Myocyte (in vitro differentiated cells): ENCODE results near the gene RAPGEF2. TPM values are rescaled to one million over a fixed set of nuclear protein-coding genes. Genes with fewer than 3 reads are reported as not detected.
"Not testable (repeated sequence)": the region's sequence is repeated elsewhere in the genome, so short reads cannot be mapped to it uniquely, and the experiment has no call there.

Experiments used
- DNase-seq: peaks from one replicate; pipeline ENCODE4 v3.0.0-alpha.2; 2012; ENCODE audit warnings: low read depth
- polyA plus RNA-seq: library from polyadenylated mRNA; unstranded; fragments of >200 nt; gene quantifications from one replicate; pipeline ENCODE4 v1.2.1, GENCODE V29; 2012; ENCODE audit warnings: missing spikeins
- total RNA-seq: library from RNA; depleted of rRNA; stranded (reverse); fragments of >200 nt; gene quantifications from 2 replicates; pipeline ENCODE4 v1.2.3, GENCODE V29; 2014

RAPGEF2 gene, protein sequence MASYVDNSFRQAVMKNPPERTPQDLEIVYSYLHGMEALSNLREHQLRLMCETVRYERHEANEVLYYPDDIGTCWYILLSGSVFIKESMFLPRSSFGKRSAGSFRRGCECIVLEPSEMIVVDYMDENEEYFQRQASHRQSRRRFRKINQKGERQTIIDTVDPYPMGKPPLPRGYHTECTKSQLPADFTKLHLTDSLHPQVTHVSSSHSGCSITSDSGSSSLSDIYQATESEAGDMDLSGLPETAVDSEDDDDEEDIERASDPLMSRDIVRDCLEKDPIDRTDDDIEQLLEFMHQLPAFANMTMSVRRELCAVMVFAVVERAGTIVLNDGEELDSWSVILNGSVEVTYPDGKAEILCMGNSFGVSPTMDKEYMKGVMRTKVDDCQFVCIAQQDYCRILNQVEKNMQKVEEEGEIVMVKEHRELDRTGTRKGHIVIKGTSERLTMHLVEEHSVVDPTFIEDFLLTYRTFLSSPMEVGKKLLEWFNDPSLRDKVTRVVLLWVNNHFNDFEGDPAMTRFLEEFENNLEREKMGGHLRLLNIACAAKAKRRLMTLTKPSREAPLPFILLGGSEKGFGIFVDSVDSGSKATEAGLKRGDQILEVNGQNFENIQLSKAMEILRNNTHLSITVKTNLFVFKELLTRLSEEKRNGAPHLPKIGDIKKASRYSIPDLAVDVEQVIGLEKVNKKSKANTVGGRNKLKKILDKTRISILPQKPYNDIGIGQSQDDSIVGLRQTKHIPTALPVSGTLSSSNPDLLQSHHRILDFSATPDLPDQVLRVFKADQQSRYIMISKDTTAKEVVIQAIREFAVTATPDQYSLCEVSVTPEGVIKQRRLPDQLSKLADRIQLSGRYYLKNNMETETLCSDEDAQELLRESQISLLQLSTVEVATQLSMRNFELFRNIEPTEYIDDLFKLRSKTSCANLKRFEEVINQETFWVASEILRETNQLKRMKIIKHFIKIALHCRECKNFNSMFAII (N-terminal part only)
- total RNA-seq = 16.2 and 17.6 TPM in 2 replicates
- 10.0 TPM for polyA plus RNA-seq

DNA sequence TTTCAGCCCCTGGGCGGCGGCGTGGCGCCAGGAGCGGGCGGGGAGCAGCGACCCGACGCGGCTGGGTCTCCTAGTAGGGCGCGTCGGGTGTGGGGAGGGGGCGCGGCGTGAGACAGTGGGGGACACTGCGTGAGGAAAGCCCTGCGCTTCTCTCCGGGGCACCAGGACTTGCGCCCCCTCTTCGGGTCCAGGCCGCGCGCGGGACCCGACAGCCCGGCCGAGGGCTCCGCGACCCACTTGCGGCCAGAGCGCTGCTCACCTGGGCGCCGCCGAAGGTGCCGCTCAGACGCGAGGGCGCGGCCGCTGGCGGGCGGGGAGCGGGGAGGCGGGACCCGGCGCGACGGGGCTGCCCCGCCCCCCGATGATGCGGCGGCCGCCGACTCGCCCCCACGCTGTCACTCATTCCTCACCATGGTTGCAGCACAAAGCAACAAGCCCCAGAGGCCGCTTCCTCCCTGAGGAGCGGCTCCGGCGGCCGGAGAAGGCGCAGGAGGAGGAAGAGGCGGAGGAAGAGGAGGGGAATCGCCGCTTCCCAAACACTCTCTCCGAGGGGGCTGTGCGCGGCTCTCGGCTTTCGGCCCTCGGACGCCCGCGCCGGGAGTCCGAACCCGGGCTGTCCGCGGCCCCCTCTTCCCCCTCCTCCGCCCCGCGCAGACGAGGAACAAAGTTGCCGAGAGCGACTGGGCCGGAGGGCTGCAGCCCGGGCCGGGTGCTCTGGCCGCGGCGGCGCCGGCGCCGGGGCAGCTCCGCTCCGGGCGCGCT, at the start of gene RAPGEF2:
Gene RAPGEF2, plus strand, starts transcription at position 458 of the 762 bp plus-strand sequence. CDS start 1,084 bp downstream, outside the sequence.
- peak; percentile 94 for DNase-seq

DNA sequence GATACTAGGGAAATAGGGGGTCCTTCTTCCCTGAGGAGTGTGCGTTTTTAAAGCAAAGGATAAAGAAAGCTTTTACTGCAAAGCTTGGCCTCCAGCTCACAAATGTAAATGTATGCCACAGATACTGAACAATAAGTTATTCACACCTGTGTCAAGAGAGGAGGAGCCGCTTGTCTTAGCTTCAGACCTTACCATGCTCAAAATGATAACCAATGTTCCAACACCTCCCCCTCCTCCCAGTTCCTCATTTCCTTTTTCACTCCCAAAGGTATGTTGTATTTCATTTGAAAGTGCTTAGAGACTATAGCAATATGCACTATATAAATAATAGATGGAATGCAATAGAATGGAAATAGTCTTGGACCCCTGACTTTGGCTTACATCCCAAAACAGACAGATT, 47.0 kb upstream of the RAPGEF2 start:
- no peak for DNase-seq

DNA sequence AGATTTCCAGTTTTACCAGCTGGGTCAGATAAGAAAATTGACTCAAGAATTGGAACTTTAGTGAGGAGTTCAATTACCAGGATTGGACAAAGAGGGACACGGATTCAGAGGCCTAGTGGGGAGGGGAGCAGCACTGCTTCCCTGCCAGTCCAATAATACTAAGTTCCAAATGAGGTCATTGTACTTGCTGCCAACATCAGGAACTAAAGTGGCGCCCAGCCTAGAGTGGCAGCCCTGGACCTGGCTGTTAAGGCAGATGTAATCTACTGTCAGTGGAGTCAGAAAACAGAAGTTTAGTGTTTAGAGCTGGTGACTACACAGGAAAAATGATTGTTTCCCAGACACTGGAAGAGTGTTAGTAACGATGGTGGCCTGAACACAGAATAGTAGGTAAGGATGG, 42.7 kb upstream of the RAPGEF2 start:
- DNase-seq = no peak

DNA sequence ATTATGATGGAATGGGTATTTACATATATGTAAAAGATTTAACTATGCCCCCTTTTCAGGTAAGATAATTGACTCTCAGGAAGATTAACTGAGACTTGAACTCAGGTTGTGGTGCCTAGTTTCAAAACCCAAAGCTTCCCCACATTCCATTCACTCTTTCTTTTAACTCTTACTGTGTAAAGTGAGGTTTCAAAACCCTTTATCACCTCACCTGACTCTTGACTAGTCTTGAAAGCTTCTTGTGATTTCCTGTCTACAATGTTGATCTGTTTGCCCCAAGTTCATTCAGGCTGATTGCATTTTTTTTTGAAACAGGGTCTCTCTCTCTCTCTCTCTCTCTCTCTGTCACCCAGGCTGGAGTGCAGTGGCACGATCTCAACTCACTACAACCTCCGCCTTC, 40.5 kb upstream of the RAPGEF2 start:
- no peak for DNase-seq

DNA sequence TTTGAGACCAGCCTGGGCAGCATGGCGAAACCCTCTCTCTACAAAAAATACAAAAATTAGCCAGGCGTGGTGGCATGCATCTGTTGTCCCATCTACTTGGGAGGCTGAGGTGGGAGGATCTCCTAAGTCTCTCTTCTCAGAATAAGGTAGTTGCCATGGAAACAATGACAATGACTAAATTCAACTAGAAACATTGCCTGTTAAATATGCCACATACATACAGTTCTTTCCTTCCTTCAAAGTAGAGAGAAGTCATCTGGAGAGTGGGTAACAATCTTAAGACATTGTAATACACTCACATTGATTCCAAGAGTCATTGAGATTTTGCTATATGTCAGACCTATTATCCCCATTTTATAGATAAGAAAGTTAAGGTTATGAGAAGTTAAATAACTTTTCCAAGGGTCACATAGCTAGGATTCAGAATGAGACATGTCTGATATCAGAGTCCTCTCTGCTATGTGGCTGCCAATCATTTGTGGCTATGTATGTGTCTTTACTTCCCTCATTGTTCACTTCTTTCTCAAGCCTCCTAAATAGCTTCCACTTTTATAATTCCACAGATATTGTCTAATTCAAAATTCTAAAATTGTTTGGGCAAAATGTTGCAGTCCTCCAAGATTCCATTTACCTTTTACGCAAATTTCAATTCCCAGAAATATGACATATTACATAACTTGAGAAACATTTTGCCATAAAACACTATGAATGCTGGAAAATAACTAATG, 37.2 kb upstream of the RAPGEF2 start:
- DNase-seq = no peak

DNA sequence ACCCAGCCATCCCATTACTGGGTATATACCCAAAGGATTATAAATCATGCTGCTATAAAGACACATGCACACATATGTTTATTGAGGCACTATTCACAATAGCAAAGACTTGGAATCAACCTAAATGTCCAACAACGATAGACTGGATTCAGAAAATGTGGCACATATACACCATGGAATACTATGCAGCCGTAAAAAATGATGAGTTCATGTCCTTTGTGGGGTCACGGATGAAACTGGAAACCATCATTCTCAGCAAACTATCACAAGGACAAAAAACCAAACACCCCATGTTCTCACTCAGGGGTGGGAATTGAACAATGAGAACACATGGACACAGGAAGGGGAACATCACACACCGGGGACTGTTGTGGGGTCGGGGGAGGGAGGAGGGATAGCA, 34.7 kb upstream of the RAPGEF2 start:
- not testable (repeated sequence) for DNase-seq

DNA sequence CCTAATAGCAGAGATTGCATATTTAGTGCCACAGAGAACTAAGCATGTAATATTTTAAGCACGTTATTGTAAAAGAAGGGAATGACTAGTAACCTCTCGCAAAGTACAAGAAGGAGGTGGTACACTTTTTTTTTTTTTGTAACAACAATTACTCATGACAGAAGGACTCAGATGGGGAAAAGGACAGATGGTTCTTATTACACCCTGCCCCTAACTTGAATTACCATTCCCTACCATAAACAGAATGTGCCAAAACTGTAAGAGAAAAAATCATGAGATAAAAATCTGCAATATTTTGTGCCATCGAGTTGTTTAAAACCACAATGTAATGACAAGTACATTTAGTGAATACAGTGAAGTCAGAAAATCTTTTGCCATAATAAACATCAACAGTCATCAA, 33.0 kb upstream of the RAPGEF2 start:
- peak; percentile 56 for DNase-seq

DNA sequence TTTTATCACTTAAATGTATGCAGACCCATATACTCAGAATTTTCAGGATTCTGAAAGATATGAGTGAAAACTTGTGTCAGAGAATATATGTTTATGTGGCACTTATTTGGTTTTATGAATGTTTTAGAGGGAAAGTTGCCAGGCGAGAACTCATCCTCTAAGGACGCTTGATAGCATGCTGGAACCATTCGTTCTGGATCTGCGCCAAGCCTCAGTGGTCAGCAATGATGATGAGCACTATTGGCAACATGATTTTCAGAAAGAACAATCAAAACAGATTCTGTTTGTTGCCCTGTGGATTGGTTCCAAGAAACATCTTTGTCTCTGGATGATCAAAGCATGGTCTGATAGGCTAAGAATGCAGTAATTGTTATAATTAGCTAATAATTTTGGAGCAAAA, 32.1 kb upstream of the RAPGEF2 start:
- DNase-seq = peak; percentile 89

DNA sequence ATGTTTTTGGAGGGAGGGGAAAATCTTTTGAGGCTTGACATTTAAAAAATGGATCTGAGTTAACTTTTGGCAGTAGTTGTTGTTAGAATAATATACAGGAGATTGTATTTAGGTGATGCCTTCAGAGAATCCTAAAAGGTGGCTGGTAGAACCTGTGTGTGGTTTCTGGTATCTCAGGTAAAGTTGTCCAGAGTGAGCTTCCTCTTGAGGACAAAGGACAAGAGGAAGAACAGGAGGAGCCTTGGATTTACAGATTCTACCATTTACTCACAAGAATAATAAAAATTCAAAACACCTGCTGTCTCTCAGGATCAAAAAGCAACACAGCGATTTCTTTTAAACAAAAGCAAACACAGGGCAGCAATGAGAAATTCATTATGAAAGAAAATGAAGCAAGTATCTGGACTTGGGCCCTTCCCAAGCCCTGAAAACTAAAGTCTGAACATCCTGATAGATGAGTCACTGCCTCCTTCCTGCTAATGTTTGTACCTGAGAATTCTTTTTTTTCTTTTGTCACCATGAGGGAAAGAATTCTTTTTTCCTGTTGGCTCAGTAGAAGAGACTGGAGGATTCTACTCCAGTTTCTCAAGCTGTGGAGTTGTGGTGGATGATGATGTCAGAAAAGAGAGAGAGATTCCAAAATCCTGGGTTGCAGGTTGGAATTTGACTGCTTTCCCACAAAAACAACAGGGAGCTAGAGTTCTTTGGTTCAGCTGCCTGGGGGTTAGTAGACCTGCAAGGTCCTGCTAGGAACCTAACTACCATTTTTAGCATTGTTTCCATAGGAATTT, 31.5 kb upstream of the RAPGEF2 start:
- DNase-seq = peak; percentile 38

DNA sequence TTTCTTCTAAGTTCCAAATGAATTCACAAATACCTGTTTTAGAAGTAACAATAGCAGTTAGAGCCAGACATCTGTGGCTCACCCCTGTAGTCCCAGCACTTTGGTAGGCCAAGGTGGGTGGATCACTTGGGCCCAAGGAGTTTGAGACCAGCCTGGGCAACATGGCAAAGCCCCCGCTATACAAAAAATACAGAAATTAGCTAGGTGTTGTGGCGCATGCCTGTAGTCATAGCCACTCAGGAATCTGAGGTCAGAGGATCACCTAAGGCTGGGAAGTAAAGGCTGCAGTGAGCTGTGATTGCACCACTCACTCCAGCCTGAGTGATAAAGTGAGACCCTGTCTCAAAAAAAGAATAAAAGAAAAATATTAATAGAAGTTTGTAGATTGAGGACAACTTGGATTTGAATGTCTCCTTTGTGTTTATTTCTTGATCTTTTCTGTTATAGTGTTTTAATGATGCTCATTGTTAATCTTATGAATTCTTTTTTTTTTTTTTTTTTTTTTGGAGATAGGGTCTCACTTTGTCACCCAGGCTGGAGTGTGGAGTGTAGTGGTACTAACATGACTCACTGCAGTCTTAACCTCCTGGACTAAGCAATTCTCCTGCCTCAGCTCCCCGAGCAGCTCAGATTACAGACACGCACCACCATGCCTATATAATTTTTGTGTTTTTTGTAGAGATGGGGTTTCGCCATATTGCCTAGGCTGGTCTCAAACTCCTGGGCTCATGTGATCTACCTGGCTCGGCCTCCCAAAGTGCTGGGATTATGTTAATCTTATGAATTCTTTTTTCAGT, 30.7 kb upstream of the RAPGEF2 start:
- DNase-seq = no peak

DNA sequence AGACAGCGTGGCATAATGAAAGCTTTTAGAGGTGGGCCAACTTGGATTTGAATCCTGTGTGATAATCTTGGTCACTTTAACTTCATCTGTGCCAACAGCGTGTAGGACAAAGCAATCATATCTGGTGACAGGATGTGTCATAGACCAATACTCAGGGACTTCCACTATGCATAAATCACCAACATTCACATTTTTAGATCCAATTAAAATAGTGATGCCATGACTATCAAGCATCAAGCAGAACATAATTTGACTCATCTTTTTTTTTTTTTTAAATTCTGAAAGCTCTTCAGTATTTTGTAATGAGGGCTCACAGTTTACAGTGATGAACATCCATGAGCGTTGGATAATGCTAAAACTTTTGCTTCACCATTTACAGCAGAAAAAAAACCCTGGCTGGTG, 27.3 kb upstream of the RAPGEF2 start:
- DNase-seq = peak; percentile 3

DNA sequence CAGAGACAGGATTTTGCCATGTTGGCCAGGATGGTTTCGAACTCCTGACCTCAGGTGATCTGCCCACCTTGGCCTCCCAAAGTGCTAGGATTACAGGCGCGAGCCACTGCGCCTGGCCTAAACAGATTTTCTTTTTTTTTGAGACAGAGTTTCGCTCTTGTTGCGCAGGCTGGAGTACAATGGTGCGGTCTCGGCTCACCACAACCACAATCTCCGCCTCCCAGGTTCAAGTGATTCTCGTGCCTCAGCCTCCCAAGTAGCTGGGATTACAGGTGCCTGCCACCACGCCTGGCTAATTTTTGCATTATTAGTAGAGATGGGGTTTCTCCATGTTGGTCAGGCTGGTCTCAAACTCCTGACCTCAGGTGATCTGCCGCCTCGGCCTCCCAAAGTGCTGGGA, 25.9 kb upstream of the RAPGEF2 start:
- not testable (repeated sequence) for DNase-seq

DNA sequence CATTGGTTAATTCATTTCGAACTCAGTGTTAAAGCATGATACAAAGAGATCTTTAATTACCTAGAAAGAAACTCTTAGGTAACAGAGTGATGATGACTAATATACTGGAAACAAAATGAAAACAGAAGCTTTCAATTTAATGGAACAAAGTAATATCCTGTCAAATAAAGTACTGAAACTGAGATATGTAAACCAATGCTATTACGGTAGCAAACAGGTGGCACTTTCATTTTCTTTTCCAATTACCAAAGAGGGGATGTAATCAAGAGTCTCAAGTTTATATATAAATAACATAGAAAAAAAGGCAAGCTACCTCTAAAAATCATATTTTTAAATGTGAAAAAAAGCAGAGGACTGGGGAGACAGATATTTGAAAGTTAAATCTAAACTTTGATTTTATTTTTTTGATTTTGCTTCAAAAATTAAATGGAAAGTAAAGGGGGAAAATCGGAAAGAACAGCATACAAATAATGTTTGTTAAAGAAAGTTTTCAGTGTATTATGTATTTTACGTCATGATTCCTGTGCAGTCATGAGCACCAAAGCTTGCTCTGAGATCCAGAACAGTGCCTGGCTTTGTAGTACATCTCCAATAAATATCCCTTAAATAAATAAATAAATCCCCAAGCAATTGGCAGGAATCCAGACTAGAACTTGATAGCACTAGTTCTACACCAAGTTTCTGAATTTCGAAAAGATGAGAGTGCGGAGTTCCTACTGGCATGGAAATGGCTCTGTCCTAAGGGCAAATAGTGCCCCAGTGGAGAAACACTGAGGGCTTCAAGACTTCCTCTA, 25.0 kb upstream of the RAPGEF2 start:
- DNase-seq = peak; percentile 24

DNA sequence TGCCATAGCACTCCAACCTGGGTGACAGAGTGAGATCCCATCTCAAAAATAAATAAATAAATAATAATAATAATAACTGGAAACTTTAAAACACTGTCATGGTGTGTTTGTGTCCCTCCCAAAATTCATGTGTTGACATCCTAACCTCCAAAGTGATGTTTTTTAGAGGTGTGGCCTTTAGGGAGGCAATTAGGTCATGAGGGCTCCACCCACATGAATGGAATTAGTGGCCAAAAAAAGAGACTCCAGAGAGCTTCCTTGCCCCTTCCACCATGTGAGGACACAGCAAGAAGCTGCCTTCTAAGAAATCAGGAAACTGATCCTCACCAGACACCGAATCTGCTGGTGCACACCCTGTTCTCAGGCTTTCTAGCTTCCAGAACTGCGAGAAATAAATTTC, 23.8 kb upstream of the RAPGEF2 start:
- no peak for DNase-seq

DNA sequence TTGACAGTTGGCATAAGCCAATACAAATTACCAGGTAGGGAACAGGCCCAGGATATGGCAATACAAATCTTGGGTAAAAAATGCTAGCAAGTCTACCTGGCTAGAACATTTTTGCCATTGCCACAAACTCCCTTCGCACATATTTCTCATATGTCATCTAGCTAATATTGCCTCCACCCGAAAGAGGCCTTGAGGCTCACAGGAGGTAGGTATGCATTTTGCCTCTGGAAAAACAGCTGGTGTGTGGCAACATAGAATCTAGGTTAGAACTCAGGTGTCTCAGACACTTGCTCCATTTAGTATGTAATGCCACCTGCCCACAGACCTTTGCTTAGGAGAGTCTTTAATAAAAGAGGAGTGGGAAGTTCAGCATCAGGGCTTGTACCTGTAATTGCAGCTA, 16.3 kb upstream of the RAPGEF2 start:
- no peak for DNase-seq

DNA sequence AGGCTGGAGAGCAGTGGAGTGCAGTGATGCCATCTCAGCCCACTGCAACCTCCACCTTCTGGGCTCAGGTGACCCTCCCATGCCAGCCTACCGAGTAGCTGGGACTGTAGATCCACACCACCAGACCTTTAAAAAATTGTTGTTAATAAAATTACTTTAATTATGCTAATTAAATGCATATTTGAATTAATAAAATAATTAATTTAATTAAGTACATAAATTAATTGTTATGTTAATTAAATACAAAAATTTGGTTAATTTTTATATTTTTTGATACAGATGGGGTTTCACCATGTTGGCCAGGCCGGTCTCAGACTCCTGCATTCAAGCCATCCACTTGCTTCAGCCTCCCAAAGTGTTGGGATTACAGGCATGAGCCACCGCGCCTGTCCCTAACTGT, 12.6 kb upstream of the RAPGEF2 start:
- no peak for DNase-seq

DNA sequence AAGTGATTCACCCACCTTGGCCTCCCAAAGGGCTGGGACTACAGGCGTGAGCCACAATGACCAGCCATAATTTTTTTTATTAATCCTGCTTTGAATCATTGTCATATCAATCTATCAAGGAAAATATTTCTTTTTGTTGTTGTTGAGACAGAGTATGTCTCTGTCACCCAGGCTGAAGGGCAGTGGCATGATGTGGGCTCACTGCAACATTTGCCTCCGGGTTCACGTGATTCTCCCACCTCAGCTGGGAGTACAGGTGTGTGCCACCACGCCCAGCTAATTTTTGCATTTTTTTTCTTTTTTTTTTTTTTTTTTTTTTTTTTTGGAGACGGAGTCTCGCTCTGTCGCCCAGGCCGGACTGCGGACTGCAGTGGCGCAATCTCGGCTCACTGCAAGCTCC, 8.7 kb upstream of the RAPGEF2 start:
- not testable (repeated sequence) for DNase-seq

DNA sequence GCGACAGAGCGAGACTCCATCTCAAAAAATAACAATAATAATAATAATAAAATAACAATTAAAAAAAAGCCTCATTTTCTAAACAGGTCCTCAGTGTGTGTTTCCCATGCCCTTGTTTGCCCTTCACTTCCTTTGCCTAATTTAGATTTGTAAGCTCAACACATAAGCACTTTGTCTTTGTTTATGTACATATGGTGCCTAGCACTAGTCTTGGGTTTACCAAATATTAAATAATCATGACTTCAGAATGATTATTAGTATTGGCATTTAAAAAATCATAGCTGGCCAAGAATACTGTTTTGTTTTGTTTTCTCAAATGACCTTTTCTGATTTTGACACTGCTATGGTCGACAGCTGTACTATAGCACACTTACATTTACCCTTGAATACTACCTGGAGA, 6.4 kb upstream of the RAPGEF2 start:
- DNase-seq = no peak
